ENCODE results near the gene MICU1. TPM values are rescaled to one million over a fixed set of nuclear protein-coding genes. Genes with fewer than 3 reads are reported as not detected.
A peak's percentile ranks its signal among the peaks of the same experiment; 100 is the strongest.

The MICU1 gene
- total and polyA plus RNA-seq, 10 of the 15 experiments (the other 5 are each of a cell fraction or from before 2014, with no cell fraction given) = 18.2 to 36.4 (median 22.2) TPM

DNA sequence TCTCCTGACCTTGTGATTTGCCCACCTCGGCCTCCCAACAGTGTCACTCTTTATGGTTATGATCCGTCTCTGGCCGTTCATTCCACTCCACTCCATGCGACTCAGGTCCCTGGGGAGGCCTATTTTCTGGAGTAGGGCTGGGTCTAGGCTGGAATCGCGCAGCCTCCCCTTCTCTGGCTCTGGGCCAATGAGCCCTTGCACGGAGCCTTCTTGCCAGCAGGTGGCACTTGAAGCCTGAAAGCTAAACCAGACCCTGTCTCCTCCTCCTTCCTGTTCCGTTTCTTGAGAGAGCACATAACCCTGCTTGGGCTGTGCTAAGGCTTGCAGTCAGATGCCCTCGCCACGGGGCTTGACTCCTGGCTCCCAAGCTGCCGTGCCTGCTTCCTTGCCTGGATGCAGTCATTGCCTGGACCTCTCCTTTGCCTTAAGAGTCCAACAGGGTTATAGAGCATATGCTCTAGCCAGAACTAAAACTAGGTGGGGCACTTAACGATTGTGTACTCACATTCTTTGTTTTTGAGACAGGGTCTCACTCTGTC, 261.6 kb downstream of the MICU1 start (continued):
- TF ChIP-seq CREM (IDR thresholded peaks at IDR 0.05; ENCODE audit: low read depth) = no peak
- TF ChIP-seq MYB (IDR thresholded peaks at IDR 0.05; ENCODE audit: borderline replicate concordance, low read depth, low read length) = no peak
- TF ChIP-seq CHD2 (IDR thresholded peaks at IDR 0.05; ENCODE audit: borderline replicate concordance, low read depth, low read length) = 0 out of 2 replicates have a peak, but pooled peaks have one; percentile 28
- TF ChIP-seq ZBTB4 (CRISPR knock-in tag; IDR thresholded peaks at IDR 0.05) = no peak
- peak; percentile 18 for TF ChIP-seq MEF2B (IDR thresholded peaks at IDR 0.05; ENCODE audit: partially characterized antibody, poor library complexity, severe bottlenecking)
- no peak for TF ChIP-seq NFYB (IDR thresholded peaks at IDR 0.05; ENCODE audit: insufficient read depth, low read depth, low read length)
- 0 out of 2 replicates have a peak, but pooled peaks have one; percentile 39 for TF ChIP-seq NBN (IDR thresholded peaks at IDR 0.05)
- TF ChIP-seq LARP7 (IDR thresholded peaks at IDR 0.05) = peak; percentile 71
- 0 out of 2 replicates have a peak, but pooled peaks have one; percentile 16 for TF ChIP-seq MEF2A (IDR thresholded peaks at IDR 0.05; ENCODE audit: insufficient read depth, low read depth, low read length)
- peak; percentile 84 for TF ChIP-seq POLR2A (IDR thresholded peaks at IDR 0.05; ENCODE audit: low read depth, low read length)
- peak; percentile 47; the same call in 1 of the 2 replicates for TF ChIP-seq SMARCA5 (IDR thresholded peaks at IDR 0.05)
- TF ChIP-seq NRF1 (conservative IDR thresholded peaks at IDR 0.05; ENCODE audit: low read depth, low read length) = 0 out of 2 replicates have a peak, but pooled peaks have one; percentile 5
- peak; percentile 85 for TF ChIP-seq HDGF (IDR thresholded peaks at IDR 0.05)
- no peak for TF ChIP-seq CBFB (IDR thresholded peaks at IDR 0.05; ENCODE audit: low read depth)
- TF ChIP-seq ZNF384 (IDR thresholded peaks at IDR 0.05; ENCODE audit: borderline replicate concordance, low read depth, low read length) = no peak
- TF ChIP-seq, protein P1, sequence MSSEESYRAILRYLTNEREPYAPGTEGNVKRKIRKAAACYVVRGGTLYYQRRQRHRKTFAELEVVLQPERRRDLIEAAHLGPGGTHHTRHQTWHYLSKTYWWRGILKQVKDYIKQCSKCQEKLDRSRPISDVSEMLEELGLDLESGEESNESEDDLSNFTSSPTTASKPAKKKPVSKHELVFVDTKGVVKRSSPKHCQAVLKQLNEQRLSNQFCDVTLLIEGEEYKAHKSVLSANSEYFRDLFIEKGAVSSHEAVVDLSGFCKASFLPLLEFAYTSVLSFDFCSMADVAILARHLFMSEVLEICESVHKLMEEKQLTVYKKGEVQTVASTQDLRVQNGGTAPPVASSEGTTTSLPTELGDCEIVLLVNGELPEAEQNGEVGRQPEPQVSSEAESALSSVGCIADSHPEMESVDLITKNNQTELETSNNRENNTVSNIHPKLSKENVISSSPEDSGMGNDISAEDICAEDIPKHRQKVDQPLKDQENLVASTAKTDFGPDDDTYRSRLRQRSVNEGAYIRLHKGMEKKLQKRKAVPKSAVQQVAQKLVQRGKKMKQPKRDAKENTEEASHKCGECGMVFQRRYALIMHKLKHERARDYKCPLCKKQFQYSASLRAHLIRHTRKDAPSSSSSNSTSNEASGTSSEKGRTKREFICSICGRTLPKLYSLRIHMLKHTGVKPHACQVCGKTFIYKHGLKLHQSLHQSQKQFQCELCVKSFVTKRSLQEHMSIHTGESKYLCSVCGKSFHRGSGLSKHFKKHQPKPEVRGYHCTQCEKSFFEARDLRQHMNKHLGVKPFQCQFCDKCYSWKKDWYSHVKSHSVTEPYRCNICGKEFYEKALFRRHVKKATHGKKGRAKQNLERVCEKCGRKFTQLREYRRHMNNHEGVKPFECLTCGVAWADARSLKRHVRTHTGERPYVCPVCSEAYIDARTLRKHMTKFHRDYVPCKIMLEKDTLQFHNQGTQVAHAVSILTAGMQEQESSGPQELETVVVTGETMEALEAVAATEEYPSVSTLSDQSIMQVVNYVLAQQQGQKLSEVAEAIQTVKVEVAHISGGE (CRISPR knock-in tag; IDR thresholded peaks at IDR 0.05) = no peak
- TF ChIP-seq KDM1A (IDR thresholded peaks at IDR 0.05; ENCODE audit: borderline replicate concordance) = no peak
- TF ChIP-seq SMC3 (IDR thresholded peaks at IDR 0.05; ENCODE audit: borderline replicate concordance, low read length) = peak; percentile 99
- peak; percentile 66; the same call in 1 of the 2 replicates for TF ChIP-seq SPI1 (IDR thresholded peaks at IDR 0.05; ENCODE audit: borderline replicate concordance, insufficient read depth, low read depth, low read length)
- TF ChIP-seq POU2F2 (IDR thresholded peaks at IDR 0.05; ENCODE audit: borderline replicate concordance, low read depth, low read length) = peak; percentile 51; the same call in 2 of the 3 replicates
- 0 out of 2 replicates have a peak, but pooled peaks have one; percentile 43 for TF ChIP-seq POLR2AphosphoS2 (IDR thresholded peaks at IDR 0.05; ENCODE audit: low read depth, low read length)
- TF ChIP-seq BMI1 (IDR thresholded peaks at IDR 0.05; ENCODE audit: borderline replicate concordance) = no peak
- peak; percentile 99 for TF ChIP-seq RAD21 (IDR thresholded peaks at IDR 0.05; ENCODE audit: insufficient read depth, low read depth, low read length)

All from GM12878 (cell line).